WTC11 (cell line): Measurements from ENCODE around the gene EMILIN1. TPM values are rescaled to one million over a fixed set of nuclear protein-coding genes. Genes with fewer than 3 reads are reported as not detected.
"Not testable (repeated sequence)": the region's sequence is repeated elsewhere in the genome, so short reads cannot be mapped to it uniquely, and the experiment has no call there.

Source experiments
- ATAC-seq: fragments of 200-7000 bp; cut with Tn5 transposase; 2 replicates; pipeline ENCODE4 v1.10.0; 2021; ENCODE audit warnings: mild to moderate bottlenecking, moderate library complexity
- CTCF ChIA-PET: fragments of 300-600 bp; sonication (Branson Sonifier 250); formaldehyde crosslinking; loops from one replicate; lab custom pipeline; 2021; ENCODE audit warnings: antibody characterized with exemption; lab: Charles Lee
- POLR2A ChIA-PET: fragments of 350-600 bp; sonication (Branson Sonifier 250); formaldehyde crosslinking; loops from one replicate; lab custom pipeline; 2021; ENCODE audit warnings: antibody characterized with exemption; lab: Charles Lee
- DNase-seq: peaks from one replicate; pipeline ENCODE4 v3.0.0; 2021; ENCODE audit warnings: low spot score
- H3K27ac Mint-ChIP-seq: 2 replicates; pipeline ENCODE4 v1.8.0; 2021; ENCODE audit warnings: mixed read lengths
- H3K27me3 Mint-ChIP-seq: 2 replicates; pipeline ENCODE4 v1.8.0; 2021; ENCODE audit warnings: low read depth, mild to moderate bottlenecking, moderate library complexity, mixed read lengths
- H3K36me3 Mint-ChIP-seq: 2 replicates; pipeline ENCODE4 v1.8.0; 2021; ENCODE audit warnings: mixed read lengths
- H3K4me1 Mint-ChIP-seq: 2 replicates; pipeline ENCODE4 v1.8.0; 2022; ENCODE audit warnings: mixed read lengths
- H3K4me3 Mint-ChIP-seq: 2 replicates; pipeline ENCODE4 v1.8.0; 2021; ENCODE audit warnings: mild to moderate bottlenecking, moderate library complexity, mixed read lengths
- H3K9me3 Mint-ChIP-seq: 2 replicates; pipeline ENCODE4 v1.8.0; 2021; ENCODE audit warnings: mixed read lengths
- ESRRA ChIP-seq: sonication (generic); formaldehyde crosslinking; IDR thresholded peaks from 2 replicates; pipeline ENCODE4 v1.8.1; 2022; ENCODE audit warnings: mild to moderate bottlenecking, missing genetic modification reagents, borderline replicate concordance
- ETV6 ChIP-seq: sonication (generic); formaldehyde crosslinking; IDR thresholded peaks from 2 replicates; pipeline ENCODE4 v1.8.1; 2022; ENCODE audit warnings: mild to moderate bottlenecking, missing genetic modification reagents
- FOXP1 ChIP-seq: sonication (generic); formaldehyde crosslinking; IDR thresholded peaks from 2 replicates; pipeline ENCODE4 v1.8.0; 2022; ENCODE audit warnings: missing genetic modification reagents, mild to moderate bottlenecking, moderate library complexity, borderline replicate concordance
- GABPB1 ChIP-seq: sonication (generic); formaldehyde crosslinking; IDR thresholded peaks from 2 replicates; pipeline ENCODE4 v1.8.1; 2023; ENCODE audit warnings: mild to moderate bottlenecking, missing genetic modification reagents
- HMGA2 ChIP-seq: fragments of 250-450 bp; sonication (Bioruptor Pico); IDR thresholded peaks from 2 replicates; pipeline ENCODE4 v1.4.0; 2021; ENCODE audit warnings: mild to moderate bottlenecking, moderate library complexity
- JAZF1 ChIP-seq: fragments of 250-450 bp; sonication (Bioruptor Pico); IDR thresholded peaks from 2 replicates; pipeline ENCODE4 v1.9.0; 2021; ENCODE audit warnings: moderate library complexity, mild to moderate bottlenecking, inconsistent platforms
- KAT7 ChIP-seq: sonication (generic); formaldehyde crosslinking; IDR thresholded peaks from 2 replicates; pipeline ENCODE4 v1.8.1; 2023; ENCODE audit warnings: missing genetic modification reagents, mild to moderate bottlenecking, borderline replicate concordance
- MYBL2 ChIP-seq: sonication (generic); formaldehyde crosslinking; IDR thresholded peaks from 2 replicates; pipeline ENCODE4 v1.8.1; 2023; ENCODE audit warnings: mild to moderate bottlenecking, moderate library complexity, missing genetic modification reagents
- SP1 ChIP-seq: sonication (generic); formaldehyde crosslinking; conservative IDR thresholded peaks from 2 replicates; pipeline ENCODE4 v1.8.1; 2022; ENCODE audit warnings: missing genetic modification reagents
- TEAD1 ChIP-seq: sonication (generic); formaldehyde crosslinking; IDR thresholded peaks from 2 replicates; pipeline ENCODE4 v1.8.0; 2022; ENCODE audit warnings: mild to moderate bottlenecking, missing genetic modification reagents
- ZBTB21 ChIP-seq: sonication (generic); formaldehyde crosslinking; IDR thresholded peaks from 2 replicates; pipeline ENCODE4 v1.8.1; 2023; ENCODE audit warnings: mild to moderate bottlenecking, missing genetic modification reagents, borderline replicate concordance
- ZNF232 ChIP-seq: sonication (generic); formaldehyde crosslinking; IDR thresholded peaks from 2 replicates; pipeline ENCODE4 v1.8.0; 2022; ENCODE audit warnings: mild to moderate bottlenecking, missing genetic modification reagents
- total RNA-seq: library from RNA; stranded (reverse); gene quantifications from 3 replicates; pipeline ENCODE4 v1.2.3, GENCODE V29; 2021
- TF ChIP-seq, protein P1 (sequence below): sonication (generic); formaldehyde crosslinking; IDR thresholded peaks from 2 replicates; pipeline ENCODE4 v1.8.1; 2022; ENCODE audit warnings: mild to moderate bottlenecking, missing genetic modification reagents, moderate library complexity, borderline replicate concordance
- TF ChIP-seq, protein P2 (sequence below): fragments of 250-450 bp; sonication (Bioruptor Pico); IDR thresholded peaks from 2 replicates; pipeline ENCODE4 v1.9.0; 2021; ENCODE audit warnings: mild to moderate bottlenecking, borderline replicate concordance
- TF ChIP-seq, protein P3 (sequence below): fragments of 250-450 bp; sonication (Bioruptor Pico); IDR thresholded peaks from 2 replicates; pipeline ENCODE4 v1.9.0; 2021; ENCODE audit warnings: moderate library complexity, mild to moderate bottlenecking, inconsistent platforms, borderline replicate concordance
- TF ChIP-seq, protein P4 (sequence below): fragments of 250-450 bp; sonication (Bioruptor Pico); IDR thresholded peaks from 2 replicates; pipeline ENCODE4 v1.8.0; 2021; ENCODE audit warnings: mild to moderate bottlenecking
- TF ChIP-seq, protein P5 (sequence below): sonication (generic); formaldehyde crosslinking; IDR thresholded peaks from 2 replicates; pipeline ENCODE4 v1.8.0; 2022; ENCODE audit warnings: mild to moderate bottlenecking, missing genetic modification reagents

EMILIN1 gene
- total RNA-seq, 1 experiment from 2014 or later: 3.5 TPM

DNA sequence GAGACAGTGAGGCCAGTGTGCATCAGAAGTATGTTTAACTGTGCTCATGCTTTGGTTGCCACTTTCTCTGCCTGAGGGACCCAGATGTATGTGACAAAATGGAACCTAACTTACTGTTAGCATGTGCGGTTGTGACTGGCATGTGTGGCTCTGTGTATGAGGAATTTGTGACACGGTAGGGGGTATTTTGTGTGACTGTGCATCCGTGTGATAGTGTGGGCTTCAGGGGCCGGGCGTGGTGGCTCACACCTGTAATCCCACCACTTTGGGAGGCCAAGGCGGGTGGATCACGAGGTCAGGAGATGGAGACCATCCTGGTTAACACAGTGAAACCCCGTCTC is 40.9 kb downstream of the EMILIN1 start:
- Mint-ChIP-seq H3K27me3 (peaks cover 70% of the 10 kb centered on the region), H3K4me1 (peaks cover 16% of the 10 kb centered on the region; the same call in 1 of the 2 replicates), H3K4me3 (peak overlapping the region; percentile 73)
- H3K9me3 Mint-ChIP-seq, DNase-seq, H3K27ac Mint-ChIP-seq: not testable (repeated sequence)
- POLR2A ChIA-PET: interaction anchor here (1.6 kb wide), 1 partner anchor 15 kb away, joined by 5 read pairs; the partner anchor contains the start of gene PREB
- TF ChIP-seq ZBTB21 (CRISPR knock-in tag): 0 out of 2 replicates have a peak, but pooled peaks have one; percentile 4
- TF ChIP-seq, all 79 proteins: peak for 1; not testable (repeated sequence) for 78
- H3K36me3 Mint-ChIP-seq, ATAC-seq: not testable (repeated sequence)
- CTCF ChIA-PET: interaction anchor here (1.0 to 2.1 kb wide), 2 partner anchors 14 to 72 kb away, joined by 3 to 11 read pairs; no protein-coding TSS in a partner anchor

DNA sequence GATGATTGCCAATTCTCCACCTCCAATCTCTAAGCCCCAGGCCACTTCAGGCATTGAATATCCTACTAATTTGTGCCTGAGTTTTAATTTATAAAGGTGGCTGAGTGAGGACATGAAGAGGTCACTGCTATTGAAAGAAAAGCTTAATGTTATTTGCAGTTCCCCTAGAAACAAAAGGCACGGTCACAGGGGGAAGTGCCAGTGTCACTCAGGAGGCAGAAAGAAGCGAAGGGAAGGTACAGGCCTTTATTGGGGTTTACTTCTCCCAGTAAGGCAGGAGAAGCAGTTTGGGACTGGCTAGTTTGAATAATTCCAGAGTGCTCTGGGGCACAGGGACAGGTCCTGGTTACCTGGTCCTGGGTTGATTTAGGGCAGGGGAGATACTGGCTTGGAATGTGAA is 43.5 kb downstream of the EMILIN1 start:
- no peak overlapping the region for H3K27ac Mint-ChIP-seq
- TF ChIP-seq TEAD1 (CRISPR knock-in tag) (no peak), KAT7 (CRISPR knock-in tag) (no peak)
- TF ChIP-seq, protein P1, sequence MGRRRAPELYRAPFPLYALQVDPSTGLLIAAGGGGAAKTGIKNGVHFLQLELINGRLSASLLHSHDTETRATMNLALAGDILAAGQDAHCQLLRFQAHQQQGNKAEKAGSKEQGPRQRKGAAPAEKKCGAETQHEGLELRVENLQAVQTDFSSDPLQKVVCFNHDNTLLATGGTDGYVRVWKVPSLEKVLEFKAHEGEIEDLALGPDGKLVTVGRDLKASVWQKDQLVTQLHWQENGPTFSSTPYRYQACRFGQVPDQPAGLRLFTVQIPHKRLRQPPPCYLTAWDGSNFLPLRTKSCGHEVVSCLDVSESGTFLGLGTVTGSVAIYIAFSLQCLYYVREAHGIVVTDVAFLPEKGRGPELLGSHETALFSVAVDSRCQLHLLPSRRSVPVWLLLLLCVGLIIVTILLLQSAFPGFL (CRISPR knock-in tag): no peak
- no peaks in the 10 kb centered on the region for H3K9me3 Mint-ChIP-seq
- no peak overlapping the region for H3K4me3 Mint-ChIP-seq
- ChIA-PET POLR2A (no interaction called here), CTCF (interaction anchor here (3.1 kb wide), 2 partner anchors 12 to 48 kb away, joined by 17 to 33 read pairs; partner anchors contain the start of gene PREB)
- no peaks in the 10 kb centered on the region for H3K36me3 Mint-ChIP-seq
- ATAC-seq (no peak), DNase-seq (no peak)
- H3K4me1 Mint-ChIP-seq: peaks cover 22% of the 10 kb centered on the region; the same call in 1 of the 2 replicates
- H3K27me3 Mint-ChIP-seq: peaks cover 78% of the 10 kb centered on the region

DNA sequence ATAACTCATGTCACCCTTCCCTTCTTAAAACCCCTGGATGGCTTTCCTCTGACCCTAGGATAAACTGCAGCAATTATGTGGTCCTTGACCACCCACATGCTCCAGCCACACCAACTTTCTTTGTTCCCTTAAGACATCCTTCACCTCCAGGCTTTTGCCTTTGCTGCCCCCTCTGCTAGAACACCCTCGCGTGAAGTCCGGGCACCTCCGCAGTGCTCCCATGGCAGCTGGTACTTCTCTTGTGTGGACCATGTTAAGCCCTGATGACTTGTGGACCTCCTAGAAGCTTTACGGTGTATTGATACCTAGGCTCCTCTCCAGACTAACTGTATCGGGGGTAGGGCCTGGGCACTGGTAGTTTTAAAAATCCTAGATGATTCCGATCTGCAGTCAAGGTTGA is 44.4 kb downstream of the EMILIN1 start:
- peaks cover 21% of the 10 kb centered on the region; the same call in 1 of the 2 replicates for H3K4me1 Mint-ChIP-seq
- H3K27me3 Mint-ChIP-seq: peaks cover 69% of the 10 kb centered on the region
- no peak for TF ChIP-seq JAZF1 (CRISPR knock-in tag)
- TF ChIP-seq, protein P2, sequence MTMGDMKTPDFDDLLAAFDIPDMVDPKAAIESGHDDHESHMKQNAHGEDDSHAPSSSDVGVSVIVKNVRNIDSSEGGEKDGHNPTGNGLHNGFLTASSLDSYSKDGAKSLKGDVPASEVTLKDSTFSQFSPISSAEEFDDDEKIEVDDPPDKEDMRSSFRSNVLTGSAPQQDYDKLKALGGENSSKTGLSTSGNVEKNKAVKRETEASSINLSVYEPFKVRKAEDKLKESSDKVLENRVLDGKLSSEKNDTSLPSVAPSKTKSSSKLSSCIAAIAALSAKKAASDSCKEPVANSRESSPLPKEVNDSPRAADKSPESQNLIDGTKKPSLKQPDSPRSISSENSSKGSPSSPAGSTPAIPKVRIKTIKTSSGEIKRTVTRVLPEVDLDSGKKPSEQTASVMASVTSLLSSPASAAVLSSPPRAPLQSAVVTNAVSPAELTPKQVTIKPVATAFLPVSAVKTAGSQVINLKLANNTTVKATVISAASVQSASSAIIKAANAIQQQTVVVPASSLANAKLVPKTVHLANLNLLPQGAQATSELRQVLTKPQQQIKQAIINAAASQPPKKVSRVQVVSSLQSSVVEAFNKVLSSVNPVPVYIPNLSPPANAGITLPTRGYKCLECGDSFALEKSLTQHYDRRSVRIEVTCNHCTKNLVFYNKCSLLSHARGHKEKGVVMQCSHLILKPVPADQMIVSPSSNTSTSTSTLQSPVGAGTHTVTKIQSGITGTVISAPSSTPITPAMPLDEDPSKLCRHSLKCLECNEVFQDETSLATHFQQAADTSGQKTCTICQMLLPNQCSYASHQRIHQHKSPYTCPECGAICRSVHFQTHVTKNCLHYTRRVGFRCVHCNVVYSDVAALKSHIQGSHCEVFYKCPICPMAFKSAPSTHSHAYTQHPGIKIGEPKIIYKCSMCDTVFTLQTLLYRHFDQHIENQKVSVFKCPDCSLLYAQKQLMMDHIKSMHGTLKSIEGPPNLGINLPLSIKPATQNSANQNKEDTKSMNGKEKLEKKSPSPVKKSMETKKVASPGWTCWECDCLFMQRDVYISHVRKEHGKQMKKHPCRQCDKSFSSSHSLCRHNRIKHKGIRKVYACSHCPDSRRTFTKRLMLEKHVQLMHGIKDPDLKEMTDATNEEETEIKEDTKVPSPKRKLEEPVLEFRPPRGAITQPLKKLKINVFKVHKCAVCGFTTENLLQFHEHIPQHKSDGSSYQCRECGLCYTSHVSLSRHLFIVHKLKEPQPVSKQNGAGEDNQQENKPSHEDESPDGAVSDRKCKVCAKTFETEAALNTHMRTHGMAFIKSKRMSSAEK (CRISPR knock-in tag): no peak
- no peaks in the 10 kb centered on the region for H3K36me3 Mint-ChIP-seq
- ATAC-seq: no peak
- H3K4me3 Mint-ChIP-seq: peak overlapping the region; percentile 84
- H3K9me3 Mint-ChIP-seq: no peaks in the 10 kb centered on the region
- no peak overlapping the region for H3K27ac Mint-ChIP-seq
- CTCF ChIA-PET: interaction anchor here (1.1 to 3.1 kb wide), 6 partner anchors 8 to 157 kb away, joined by 3 to 33 read pairs (median 8); partner anchors contain the start of genes KHK and PREB
- DNase-seq: no peak
- POLR2A ChIA-PET: interaction anchor here (0.7 kb wide), 1 partner anchor 185 kb away, joined by 3 read pairs; the partner anchor contains the start of gene UCN

DNA sequence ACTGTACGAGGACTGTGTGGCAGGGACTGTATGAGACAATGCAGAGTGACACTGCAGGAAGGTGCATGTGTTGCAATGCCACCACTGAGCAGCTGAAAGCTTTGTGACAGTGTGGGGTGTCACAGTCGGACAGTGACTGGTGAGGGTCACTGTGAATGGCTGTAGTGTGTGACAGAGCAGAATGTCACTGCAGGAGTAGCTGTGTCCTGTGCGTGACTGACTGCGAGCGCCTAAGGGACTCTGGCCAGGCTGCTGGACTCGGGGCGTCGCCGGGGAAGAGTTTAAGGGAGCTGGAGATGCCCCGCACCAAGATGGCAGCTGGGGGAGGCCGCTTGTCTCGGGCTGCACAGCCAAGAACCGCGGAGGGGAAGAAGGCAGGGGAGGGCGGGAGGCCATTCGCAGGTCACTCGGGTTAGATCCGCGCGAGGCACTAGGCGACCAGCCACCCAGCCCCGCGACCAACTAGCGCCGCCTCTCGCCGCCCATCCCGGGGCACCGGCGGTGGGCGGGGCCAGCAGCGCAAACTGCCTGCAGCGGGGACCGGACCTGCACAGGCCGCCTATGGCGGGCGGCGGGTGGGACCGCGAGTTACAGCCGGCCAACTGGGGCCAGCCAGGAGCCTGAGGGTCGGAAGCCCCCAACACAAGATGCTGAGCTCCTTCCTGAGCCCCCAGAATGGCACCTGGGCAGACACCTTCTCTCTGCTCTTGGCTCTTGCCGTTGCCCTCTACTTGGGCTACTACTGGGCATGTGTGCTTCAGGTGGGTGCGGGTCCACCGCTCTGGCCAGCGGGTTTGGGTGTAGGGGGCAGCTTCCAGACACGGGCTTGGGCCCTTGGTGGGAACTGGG is 45.1 kb downstream of the EMILIN1 start, which contains the start of gene ABHD1:
TSS of gene ABHD1 (plus strand) at position 514 of the 849 bp plus-strand sequence. CDS start at position 648, 134 bp downstream.
- Mint-ChIP-seq H3K36me3 (no peaks in the 10 kb centered on the region), H3K4me3 (peak within 1 kb of the TSS; percentile 84), H3K9me3 (no peaks in the 10 kb centered on the region), H3K27ac (no peak within 1 kb of the TSS), H3K4me1 (peaks cover 16% of the 10 kb centered on the region; the same call in 1 of the 2 replicates), H3K27me3 (peaks cover 62% of the 10 kb centered on the region)
- ATAC-seq: peak; percentile 84
- ChIA-PET POLR2A (interaction anchor here (0.7 to 1.6 kb wide), 3 partner anchors 10 to 185 kb away, joined by 3 to 9 read pairs (median 4); partner anchors contain the start of genes PREB and UCN), CTCF (interaction anchor here (0.9 to 3.1 kb wide), 9 partner anchors 9 to 158 kb away, joined by 3 to 33 read pairs (median 4); partner anchors contain the start of genes KHK, PREB and TRIM54)
- DNase-seq: peak; percentile 71
- TF ChIP-seq, protein P3, sequence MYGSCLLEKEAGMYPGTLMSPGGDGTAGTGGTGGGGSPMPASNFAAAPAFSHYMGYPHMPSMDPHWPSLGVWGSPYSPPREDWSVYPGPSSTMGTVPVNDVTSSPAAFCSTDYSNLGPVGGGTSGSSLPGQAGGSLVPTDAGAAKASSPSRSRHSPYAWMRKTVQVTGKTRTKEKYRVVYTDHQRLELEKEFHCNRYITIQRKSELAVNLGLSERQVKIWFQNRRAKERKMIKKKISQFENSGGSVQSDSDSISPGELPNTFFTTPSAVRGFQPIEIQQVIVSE (CRISPR knock-in tag): no peak
- 0 out of 2 replicates have a peak, but pooled peaks have one; percentile 36 for TF ChIP-seq FOXP1 (CRISPR knock-in tag)
- TF ChIP-seq, protein P4, sequence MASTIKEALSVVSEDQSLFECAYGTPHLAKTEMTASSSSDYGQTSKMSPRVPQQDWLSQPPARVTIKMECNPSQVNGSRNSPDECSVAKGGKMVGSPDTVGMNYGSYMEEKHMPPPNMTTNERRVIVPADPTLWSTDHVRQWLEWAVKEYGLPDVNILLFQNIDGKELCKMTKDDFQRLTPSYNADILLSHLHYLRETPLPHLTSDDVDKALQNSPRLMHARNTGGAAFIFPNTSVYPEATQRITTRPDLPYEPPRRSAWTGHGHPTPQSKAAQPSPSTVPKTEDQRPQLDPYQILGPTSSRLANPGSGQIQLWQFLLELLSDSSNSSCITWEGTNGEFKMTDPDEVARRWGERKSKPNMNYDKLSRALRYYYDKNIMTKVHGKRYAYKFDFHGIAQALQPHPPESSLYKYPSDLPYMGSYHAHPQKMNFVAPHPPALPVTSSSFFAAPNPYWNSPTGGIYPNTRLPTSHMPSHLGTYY (CRISPR knock-in tag): no peak
- TF ChIP-seq ZNF232 (CRISPR knock-in tag): no peak
- 0 out of 2 replicates have a peak, but pooled peaks have one; percentile 28 for TF ChIP-seq GABPB1 (CRISPR knock-in tag)
- peak; percentile 15; the same call in 1 of the 2 replicates for TF ChIP-seq ESRRA
- TF ChIP-seq, protein P5, sequence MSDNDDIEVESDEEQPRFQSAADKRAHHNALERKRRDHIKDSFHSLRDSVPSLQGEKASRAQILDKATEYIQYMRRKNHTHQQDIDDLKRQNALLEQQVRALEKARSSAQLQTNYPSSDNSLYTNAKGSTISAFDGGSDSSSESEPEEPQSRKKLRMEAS (CRISPR knock-in tag): peak; percentile 29; the same call in 1 of the 2 replicates
- 0 out of 2 replicates have a peak, but pooled peaks have one; percentile 35 for TF ChIP-seq KAT7 (CRISPR knock-in tag)
- TF ChIP-seq HMGA2 (CRISPR knock-in tag): no peak
- TF ChIP-seq ETV6: peak; percentile 82; the same call in 1 of the 2 replicates
- 0 out of 2 replicates have a peak, but pooled peaks have one; percentile 54 for TF ChIP-seq MYBL2 (CRISPR knock-in tag)
- TF ChIP-seq SP1 (CRISPR knock-in tag): peak; percentile 74
